ENCODE data around the gene RNF113A.
"Not testable (repeated sequence)": the region's sequence is repeated elsewhere in the genome, so short reads cannot be mapped to it uniquely, and the experiment has no call there.

The RNF113A gene

DNA sequence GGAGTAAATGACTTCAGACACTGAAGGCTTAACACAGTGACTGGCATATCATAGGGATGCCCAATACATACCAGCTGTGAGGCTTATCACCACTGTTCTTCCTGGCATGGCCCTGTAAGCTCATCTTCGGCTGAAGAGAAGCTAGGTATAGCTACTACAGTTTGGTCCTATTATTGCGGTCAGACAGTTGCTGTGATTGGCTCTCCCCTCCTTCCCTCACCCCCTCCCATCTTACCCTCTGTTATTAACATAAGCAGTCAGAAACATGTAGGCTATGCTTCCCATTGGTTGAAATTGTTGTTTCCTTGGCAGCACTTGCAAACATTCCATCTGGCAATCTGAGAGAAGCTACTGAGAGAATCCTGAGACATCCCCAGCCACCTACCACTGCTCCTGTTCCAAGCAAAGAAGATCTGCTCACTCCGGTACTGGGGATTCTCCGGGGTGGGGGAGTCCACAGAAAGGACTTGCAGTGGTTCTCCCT lies 24.4 kb upstream of the RNF113A start, which contains the start of gene AKAP14:
AKAP14 (plus strand) TSS at position 51 of the 484 bp plus-strand sequence. CDS start 7,331 bp downstream, outside the sequence.
- no peak for TF ChIP-seq CTCF (IDR thresholded peaks at IDR 0.05; ENCODE audit: insufficient read depth, low read depth, low read length, missing control alignments)
- H3K4me3 ChIP-seq (ENCODE audit: low read length) = no peak within 1 kb of the TSS
- DNase-seq (ENCODE audit: low read depth) = no peak

- DNase-seq (ENCODE audit: low read depth); H3K4me3 ChIP-seq (ENCODE audit: low read length): not testable (repeated sequence)
Measured at GRCh38 chrX:119891961-119892692, 20.6 kb upstream of the RNF113A start.

GRCh38 chrX:119890626-119891025 lies 19.1 kb upstream of the RNF113A start:
- DNase-seq (ENCODE audit: low read depth) = not testable (repeated sequence)

DNA sequence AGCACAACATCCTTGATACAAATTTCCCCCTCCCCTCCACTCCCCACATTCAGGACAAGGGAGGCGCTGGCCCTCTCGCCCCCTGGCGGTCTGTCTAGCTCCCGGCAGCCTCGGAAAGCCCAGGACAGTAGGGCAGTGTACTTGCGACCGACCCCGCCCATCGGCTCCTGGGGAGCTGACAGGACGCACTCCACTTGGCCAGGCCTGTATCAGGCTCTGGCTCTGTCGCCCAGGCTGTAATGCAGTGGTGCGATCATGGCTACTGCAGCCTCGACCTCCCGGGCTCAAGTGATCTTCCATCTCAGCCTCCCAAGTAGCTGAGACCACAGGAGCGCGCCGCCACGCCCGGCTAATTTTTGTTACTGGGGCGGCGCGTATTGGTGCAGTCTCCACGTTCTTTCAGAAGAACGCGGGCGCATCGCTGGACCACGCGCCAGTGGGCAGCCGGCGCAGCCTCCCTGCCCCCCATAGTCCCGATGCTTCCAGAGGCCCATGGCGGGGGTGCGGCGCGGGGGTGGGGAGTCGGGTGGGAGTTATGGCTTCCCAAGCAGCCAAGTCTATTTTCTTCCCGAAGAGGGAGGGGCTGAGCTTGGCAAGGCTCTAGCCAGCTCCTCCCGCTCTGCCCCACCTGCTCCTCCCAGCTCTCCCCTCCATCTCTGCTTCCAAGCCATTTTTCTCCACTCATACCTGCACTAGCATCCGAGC lies 16.3 kb upstream of the RNF113A start:
- peak; percentile 52 for TF ChIP-seq CTCF (IDR thresholded peaks at IDR 0.05; ENCODE audit: insufficient read depth, low read depth, low read length, missing control alignments)
- peak; percentile 56 for DNase-seq (ENCODE audit: low read depth)
- H3K4me3 ChIP-seq (ENCODE audit: low read length) = no peak overlapping the region

More at GRCh38 chrX:119890626-119891025, 19.1 kb upstream of the RNF113A start:
- H3K4me3 ChIP-seq (ENCODE audit: low read length) = not testable (repeated sequence)

GRCh38 chrX:119885554-119886428 lies 14.3 kb upstream of the RNF113A start:
- H3K4me3 ChIP-seq (ENCODE audit: low read length) = no peak overlapping the region
- no peak for DNase-seq (ENCODE audit: low read depth)
- no peak for TF ChIP-seq CTCF (IDR thresholded peaks at IDR 0.05; ENCODE audit: insufficient read depth, low read depth, low read length, missing control alignments)

DNA sequence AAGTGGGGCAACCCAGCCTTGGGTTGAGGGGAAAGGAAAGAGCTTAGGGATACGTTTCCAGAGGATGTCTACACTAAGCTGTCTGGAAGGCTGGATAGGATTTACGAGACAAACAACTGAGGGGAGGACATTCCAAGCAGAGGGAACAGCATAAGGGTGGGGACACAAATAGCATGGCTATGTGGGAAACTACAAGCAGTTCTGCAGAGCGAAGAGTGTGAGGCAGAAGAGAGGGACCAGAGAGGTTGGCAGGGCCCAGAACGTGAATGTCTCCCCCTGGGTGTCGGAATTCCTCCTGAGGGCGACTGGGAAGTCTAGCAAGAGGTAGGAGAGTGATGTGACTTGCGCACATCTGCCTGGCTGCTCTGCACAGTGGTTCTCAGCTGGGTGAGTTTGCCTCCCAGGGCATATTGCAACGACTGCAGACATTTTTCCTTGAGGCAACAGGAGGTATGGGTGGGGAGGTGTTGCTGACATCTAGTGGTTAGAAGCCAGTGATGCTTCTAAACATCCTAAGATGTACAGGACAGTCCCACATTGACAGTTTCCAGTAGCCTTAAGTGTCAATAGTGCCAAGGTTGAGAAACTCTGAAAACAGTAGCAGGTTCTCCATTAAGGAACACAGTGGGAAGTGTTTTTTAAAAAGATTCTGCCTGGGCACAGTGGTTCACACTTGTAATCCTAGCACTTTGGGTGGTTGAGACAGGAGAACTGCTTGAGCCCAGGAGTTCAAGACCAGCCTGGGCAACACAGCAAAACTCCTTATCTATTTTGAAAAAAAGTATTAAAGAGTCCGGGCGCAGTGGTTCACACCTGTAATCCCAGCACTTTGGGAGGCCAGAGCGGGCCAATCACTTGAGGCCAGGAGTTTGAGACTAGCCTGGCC lies 9.3 kb upstream of the RNF113A start:
- no peak overlapping the region for H3K4me3 ChIP-seq (ENCODE audit: low read length)
- TF ChIP-seq CTCF (IDR thresholded peaks at IDR 0.05; ENCODE audit: insufficient read depth, low read depth, low read length, missing control alignments) = peak; percentile 73
- DNase-seq (ENCODE audit: low read depth) = peak; percentile 61

GRCh38 chrX:119880076-119880475 lies 8.5 kb upstream of the RNF113A start:
- H3K4me3 ChIP-seq (ENCODE audit: low read length) = no peak overlapping the region
- no peak for DNase-seq (ENCODE audit: low read depth)
- TF ChIP-seq CTCF (IDR thresholded peaks at IDR 0.05; ENCODE audit: insufficient read depth, low read depth, low read length, missing control alignments) = no peak
